Mesangial cell (primary cell): Measurements from ENCODE around the gene PAQR7. TPM values are rescaled to one million over a fixed set of nuclear protein-coding genes. Genes with fewer than 3 reads are reported as not detected.

Source experiments
- total RNA-seq: library from RNA; depleted of rRNA; stranded (reverse); fragments of >200 nt; gene quantifications from 2 replicates; pipeline ENCODE4 v1.2.3, GENCODE V29; 2015

Gene PAQR7, protein sequence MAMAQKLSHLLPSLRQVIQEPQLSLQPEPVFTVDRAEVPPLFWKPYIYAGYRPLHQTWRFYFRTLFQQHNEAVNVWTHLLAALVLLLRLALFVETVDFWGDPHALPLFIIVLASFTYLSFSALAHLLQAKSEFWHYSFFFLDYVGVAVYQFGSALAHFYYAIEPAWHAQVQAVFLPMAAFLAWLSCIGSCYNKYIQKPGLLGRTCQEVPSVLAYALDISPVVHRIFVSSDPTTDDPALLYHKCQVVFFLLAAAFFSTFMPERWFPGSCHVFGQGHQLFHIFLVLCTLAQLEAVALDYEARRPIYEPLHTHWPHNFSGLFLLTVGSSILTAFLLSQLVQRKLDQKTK
- total RNA-seq, result 9.3 and 15.5 TPM in 2 replicates

DNA sequence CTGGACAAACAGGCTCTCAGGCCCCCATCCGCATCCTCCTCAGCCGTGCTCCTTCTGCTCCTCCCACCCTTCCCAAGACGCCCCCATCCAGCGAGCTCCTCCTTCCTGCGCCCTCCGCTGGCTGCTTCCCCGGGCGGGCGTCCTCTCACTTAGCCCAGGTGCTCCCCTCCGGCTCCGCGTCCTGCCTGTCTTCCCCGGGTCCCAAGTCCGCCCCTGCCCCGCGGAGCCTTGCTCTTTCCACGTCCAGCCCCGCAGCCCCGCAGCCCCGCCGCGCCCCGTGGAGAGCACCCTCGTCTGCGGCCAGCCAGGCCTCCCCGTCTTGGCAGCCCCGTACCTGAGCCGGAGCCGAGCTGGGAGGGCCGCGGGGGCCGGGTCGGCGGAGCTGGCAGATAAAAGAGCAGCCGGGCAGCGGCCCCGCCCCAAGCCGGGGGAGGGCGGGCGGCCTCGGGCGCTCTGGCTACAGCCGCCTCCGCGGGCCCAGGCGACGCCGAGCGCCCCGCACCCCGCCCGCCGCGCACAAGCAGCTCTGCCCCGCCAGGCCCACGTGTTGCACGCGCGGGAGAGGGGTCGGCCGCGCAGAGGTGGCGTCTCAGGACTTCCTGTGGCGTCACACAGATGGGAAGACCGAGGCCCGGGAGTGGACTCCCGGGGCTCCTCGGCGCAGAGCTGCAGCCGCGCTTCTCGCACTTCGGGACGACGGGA, at the start of gene PAQR7:
PAQR7 (minus strand) TSS at position 555 of the 702 bp plus-strand sequence. CDS start 11,869 bp downstream, outside the sequence.

GRCh38 chr1:25905680-25906643, 30.5 kb upstream of the PAQR7 start, which contains the start of gene STMN1:
STMN1 (minus strand) TSS chr1:25906419; CDS start chr1:25904676, 1,743 bp downstream.

GRCh38 chr1:25858906-25859789, 16.4 kb downstream of the PAQR7 start, which contains the start of gene AUNIP:
AUNIP (minus strand) TSS chr1:25859457; CDS start chr1:25859357, 100 bp downstream.

DNA sequence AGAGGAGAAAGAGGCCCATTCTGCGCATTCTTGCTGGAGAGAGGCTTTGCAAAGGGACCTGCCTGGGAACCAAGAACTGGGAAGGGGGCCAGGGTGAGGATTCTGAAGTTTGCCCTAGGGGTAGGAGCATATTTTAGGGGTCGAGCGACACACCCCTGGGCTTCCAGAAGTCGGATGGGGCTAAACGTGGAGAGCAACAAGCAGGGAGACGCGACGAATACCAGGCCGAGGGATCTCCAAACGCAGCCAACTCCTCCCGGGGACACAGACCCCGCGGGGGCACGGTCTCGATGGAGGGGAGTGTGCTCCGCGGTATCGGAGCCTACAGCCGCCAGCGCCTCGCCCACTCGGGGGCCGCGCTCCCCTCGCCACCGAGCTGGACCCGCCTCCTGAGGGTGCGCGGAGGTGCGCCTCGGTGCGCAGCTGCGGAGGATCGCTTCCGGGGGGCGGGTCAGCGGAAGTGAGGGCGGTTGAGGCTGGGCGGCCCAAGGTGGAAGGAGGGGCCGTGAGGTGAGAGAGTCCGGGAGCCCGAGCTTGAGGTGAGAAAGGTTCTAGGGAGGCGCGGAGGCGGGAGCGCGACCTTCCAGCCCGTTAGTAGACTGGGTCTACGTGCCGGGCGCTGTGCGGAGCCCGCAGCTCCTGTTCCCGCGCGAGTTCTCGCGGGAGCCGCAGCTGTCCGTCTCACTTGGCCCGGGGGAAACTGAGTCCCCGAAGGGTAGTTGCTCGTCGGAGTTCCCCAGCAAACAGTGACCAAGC, 55.8 kb downstream of the PAQR7 start, which contains the start of gene MTFR1L:
MTFR1L (plus strand) TSS at position 464 of the 756 bp plus-strand sequence. CDS start 3,151 bp downstream, outside the sequence.

Other genes starting within 250 kb of the PAQR7 start
- gene SELENON, start 75.5 kb downstream of the PAQR7 start, total RNA-seq, result 50.4 and 82.0 TPM in 2 replicates
- 31.3 and 48.6 TPM in 2 replicates for gene MTFR1L, start 55.8 kb downstream of the PAQR7 start, total RNA-seq
- 1.1 and 9.1 TPM in 2 replicates for gene AUNIP, start 16.3 kb downstream of the PAQR7 start, total RNA-seq
- 67.4 and 193 TPM in 2 replicates for gene STMN1, start 30.7 kb upstream of the PAQR7 start, total RNA-seq
- gene PAFAH2, start 122.4 kb upstream of the PAQR7 start, total RNA-seq, result 9.4 and 9.6 TPM in 2 replicates
- 0.65 and 2.3 TPM in 2 replicates for gene EXTL1, start 146.1 kb upstream of the PAQR7 start, total RNA-seq
- gene SLC30A2, start 170.4 kb upstream of the PAQR7 start, total RNA-seq, result 0.38 TPM in 1 of 2 replicates, not detected in the other
- gene TRIM63, start 191.9 kb upstream of the PAQR7 start, total RNA-seq, result 0.38 TPM in 1 of 2 replicates, not detected in the other
- 2.0 and 2.9 TPM in 2 replicates for gene PDIK1L, start 236.1 kb upstream of the PAQR7 start, total RNA-seq